HepG2 (cell line): Measurements from ENCODE around the gene CIAO3. TPM values are rescaled to one million over a fixed set of nuclear protein-coding genes. Genes with fewer than 3 reads are reported as not detected.

Source experiments
- ARID2 ChIP-seq: sonication (generic); formaldehyde crosslinking; IDR thresholded peaks from 2 replicates; pipeline ENCODE4 v1.8.1; 2022; ENCODE audit warnings: mild to moderate bottlenecking, missing genetic modification reagents, borderline replicate concordance
- ATM ChIP-seq: fragments of 450-650 bp; IDR thresholded peaks from 2 replicates; pipeline ENCODE4 v1.7.1; 2017; ENCODE audit warnings: mild to moderate bottlenecking, borderline replicate concordance
- CHD2 ChIP-seq: IDR thresholded peaks from 2 replicates; pipeline ENCODE4 v1.6.1; 2011; ENCODE audit warnings: low read depth, low read length, improper control_type of control experiment
- HHEX ChIP-seq: IDR thresholded peaks from 2 replicates; pipeline ENCODE4 v1.6.1; 2016; ENCODE audit warnings: control low read depth
- KLF9 ChIP-seq: IDR thresholded peaks from 2 replicates; pipeline ENCODE4 v1.6.1; 2016; ENCODE audit warnings: low read depth
- MAFF ChIP-seq: IDR thresholded peaks from 2 replicates; pipeline ENCODE4 v1.6.1; 2011; ENCODE audit warnings: low read depth, low read length, improper control_type of control experiment
- MXD4 ChIP-seq: IDR thresholded peaks from 2 replicates; pipeline ENCODE4 v1.6.1; 2016; ENCODE audit warnings: mild to moderate bottlenecking, missing biosample characterization, missing genetic modification reagents
- MXI1 ChIP-seq: IDR thresholded peaks from 3 replicates; pipeline ENCODE4 v1.6.1; 2012; ENCODE audit warnings: low read depth, low read length, inconsistent platforms, borderline replicate concordance
- NFYC ChIP-seq: IDR thresholded peaks from 2 replicates; pipeline ENCODE4 v1.6.1; 2016; ENCODE audit warnings: missing genetic modification reagents, missing compliant biosample characterization
- RORA ChIP-seq: sonication (generic); formaldehyde crosslinking; IDR thresholded peaks from 2 replicates; pipeline ENCODE4 v1.5.0; 2020; ENCODE audit warnings: mild to moderate bottlenecking, missing genetic modification reagents, moderate library complexity
- SNAI1 ChIP-seq: sonication (generic); formaldehyde crosslinking; IDR thresholded peaks from 2 replicates; pipeline ENCODE4 v1.5.0; 2020; ENCODE audit warnings: mild to moderate bottlenecking, missing genetic modification reagents, borderline replicate concordance
- SP2 ChIP-seq: sonication (generic); formaldehyde crosslinking; IDR thresholded peaks from 2 replicates; pipeline ENCODE4 v1.5.1; 2020; ENCODE audit warnings: mild to moderate bottlenecking, missing genetic modification reagents
- ZBTB8A ChIP-seq: sonication (generic); formaldehyde crosslinking; IDR thresholded peaks from 2 replicates; pipeline ENCODE4 v1.4.0; 2020; ENCODE audit warnings: mild to moderate bottlenecking, low read depth, missing genetic modification reagents, borderline replicate concordance
- ZNF17 ChIP-seq: sonication (generic); formaldehyde crosslinking; IDR thresholded peaks from 2 replicates; pipeline ENCODE4 v1.5.0; 2020; ENCODE audit warnings: mild to moderate bottlenecking, missing genetic modification reagents
- ZNF749 ChIP-seq: sonication (generic); formaldehyde crosslinking; IDR thresholded peaks from 2 replicates; pipeline ENCODE4 v1.8.0; 2022; ENCODE audit warnings: mild to moderate bottlenecking, missing genetic modification reagents, moderate library complexity, borderline replicate concordance
- ZNF776 ChIP-seq: sonication (generic); formaldehyde crosslinking; IDR thresholded peaks from 2 replicates; pipeline ENCODE4 v1.4.0; 2020; ENCODE audit warnings: mild to moderate bottlenecking, missing genetic modification reagents
- ZSCAN20 ChIP-seq: sonication (generic); formaldehyde crosslinking; IDR thresholded peaks from 2 replicates; pipeline ENCODE4 v1.4.0; 2020; ENCODE audit warnings: missing genetic modification reagents, mild to moderate bottlenecking, borderline replicate concordance
- polyA plus RNA-seq, 8 experiments: library from polyadenylated mRNA; depleted of rRNA in 3 of 8; stranded (reverse) in 7 of 8; unstranded in 1 of 8; fragments of >200 nt; fragmentation: Illumina TruSeq in 4 of 8; extraction: Trizol in 4 of 8; gene quantifications; 2 replicates each; pipeline versions ENCODE4 v1.2.1 to v1.2.3, GENCODE V29; 2011 to 2016; ENCODE audit warnings: low read depth in 4 of 8, missing spikeins in 1 of 8, mixed read lengths in 1 of 8; ENCODE audit not compliant: insufficient read depth in 1 of 8
- total RNA-seq, 5 experiments: library from RNA; depleted of rRNA; stranded (reverse); fragments of >200 nt; fragmentation: Illumina TruSeq; extraction: Trizol; gene quantifications; 2 replicates each; pipeline ENCODE4 v1.2.3, GENCODE V29; 2016; ENCODE audit warnings: low read depth in 1 of 5
- TF ChIP-seq, protein P1 (sequence below): sonication (generic); formaldehyde crosslinking; IDR thresholded peaks from 2 replicates; pipeline ENCODE4 v1.4.0; 2020; ENCODE audit warnings: missing genetic modification reagents, borderline replicate concordance
- TF ChIP-seq, protein P2 (sequence below): sonication (generic); formaldehyde crosslinking; IDR thresholded peaks from 2 replicates; pipeline ENCODE4 v1.4.0; 2020; ENCODE audit warnings: missing genetic modification reagents

Gene CIAO3
- total and polyA plus RNA-seq, 2 of the 13 experiments (the other 11 are each of a cell fraction or from before 2014, with no cell fraction given), result 21.7 to 25.0 TPM

DNA sequence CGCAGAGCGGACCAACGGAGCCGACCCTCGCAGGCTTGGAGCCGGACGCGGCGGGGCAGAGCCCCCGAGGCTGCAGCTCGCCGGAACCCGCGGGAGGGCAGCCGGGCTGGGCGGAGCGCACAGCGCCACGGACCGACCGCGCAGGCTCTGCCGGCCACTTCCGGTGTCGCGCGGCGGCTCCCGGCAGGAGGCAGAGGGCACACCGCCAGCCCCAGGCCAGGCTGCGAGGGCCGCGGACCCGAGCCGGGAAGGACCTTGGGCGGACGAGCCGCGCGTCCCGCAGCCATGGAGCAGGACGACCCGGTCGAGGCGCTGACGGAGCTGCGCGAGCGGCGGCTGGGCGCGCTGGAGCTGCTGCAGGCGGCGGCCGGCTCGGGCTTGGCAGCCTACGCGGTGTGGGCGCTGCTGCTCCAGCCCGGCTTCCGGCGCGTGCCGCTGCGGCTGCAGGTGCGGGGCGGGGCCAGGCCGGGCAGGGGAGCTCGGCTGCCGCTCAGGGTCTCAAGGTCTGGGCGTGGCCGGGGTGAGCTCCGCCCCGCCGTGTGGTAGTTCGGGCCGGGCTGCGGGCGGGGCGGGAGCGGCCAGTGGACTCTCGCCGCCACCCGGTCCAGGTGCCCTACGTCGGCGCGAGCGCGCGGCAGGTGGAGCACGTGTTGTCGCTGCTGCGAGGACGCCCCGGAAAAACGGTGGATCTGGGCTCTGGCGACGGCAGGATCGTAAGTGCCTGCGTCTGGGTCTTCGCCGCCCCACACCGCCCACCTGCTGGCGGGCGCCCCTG is 19.6 kb downstream of the CIAO3 start, which contains the start of gene ANTKMT (continued):
- no peak for TF ChIP-seq RORA (CRISPR knock-in tag)
- peak; percentile 40; the same call in 1 of the 3 replicates for TF ChIP-seq MXI1
- TF ChIP-seq ZSCAN20 (CRISPR knock-in tag), result no peak
- no peak; the same call in 1 of the 2 replicates for TF ChIP-seq ZBTB8A (CRISPR knock-in tag)
- TF ChIP-seq ATM, result no peak
- TF ChIP-seq ARID2 (CRISPR knock-in tag), result no peak
- TF ChIP-seq ZNF17 (CRISPR knock-in tag), result no peak
- TF ChIP-seq, protein P1, sequence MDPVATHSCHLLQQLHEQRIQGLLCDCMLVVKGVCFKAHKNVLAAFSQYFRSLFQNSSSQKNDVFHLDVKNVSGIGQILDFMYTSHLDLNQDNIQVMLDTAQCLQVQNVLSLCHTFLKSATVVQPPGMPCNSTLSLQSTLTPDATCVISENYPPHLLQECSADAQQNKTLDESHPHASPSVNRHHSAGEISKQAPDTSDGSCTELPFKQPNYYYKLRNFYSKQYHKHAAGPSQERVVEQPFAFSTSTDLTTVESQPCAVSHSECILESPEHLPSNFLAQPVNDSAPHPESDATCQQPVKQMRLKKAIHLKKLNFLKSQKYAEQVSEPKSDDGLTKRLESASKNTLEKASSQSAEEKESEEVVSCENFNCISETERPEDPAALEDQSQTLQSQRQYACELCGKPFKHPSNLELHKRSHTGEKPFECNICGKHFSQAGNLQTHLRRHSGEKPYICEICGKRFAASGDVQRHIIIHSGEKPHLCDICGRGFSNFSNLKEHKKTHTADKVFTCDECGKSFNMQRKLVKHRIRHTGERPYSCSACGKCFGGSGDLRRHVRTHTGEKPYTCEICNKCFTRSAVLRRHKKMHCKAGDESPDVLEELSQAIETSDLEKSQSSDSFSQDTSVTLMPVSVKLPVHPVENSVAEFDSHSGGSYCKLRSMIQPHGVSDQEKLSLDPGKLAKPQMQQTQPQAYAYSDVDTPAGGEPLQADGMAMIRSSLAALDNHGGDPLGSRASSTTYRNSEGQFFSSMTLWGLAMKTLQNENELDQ, result no peak
- TF ChIP-seq SNAI1 (CRISPR knock-in tag), result peak; percentile 60; the same call in 1 of the 2 replicates
- TF ChIP-seq CHD2, result no peak
- no peak for TF ChIP-seq MAFF
- TF ChIP-seq, protein P2, sequence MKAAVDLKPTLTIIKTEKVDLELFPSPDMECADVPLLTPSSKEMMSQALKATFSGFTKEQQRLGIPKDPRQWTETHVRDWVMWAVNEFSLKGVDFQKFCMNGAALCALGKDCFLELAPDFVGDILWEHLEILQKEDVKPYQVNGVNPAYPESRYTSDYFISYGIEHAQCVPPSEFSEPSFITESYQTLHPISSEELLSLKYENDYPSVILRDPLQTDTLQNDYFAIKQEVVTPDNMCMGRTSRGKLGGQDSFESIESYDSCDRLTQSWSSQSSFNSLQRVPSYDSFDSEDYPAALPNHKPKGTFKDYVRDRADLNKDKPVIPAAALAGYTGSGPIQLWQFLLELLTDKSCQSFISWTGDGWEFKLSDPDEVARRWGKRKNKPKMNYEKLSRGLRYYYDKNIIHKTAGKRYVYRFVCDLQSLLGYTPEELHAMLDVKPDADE (CRISPR knock-in tag), result peak; percentile 14; the same call in 1 of the 2 replicates
- TF ChIP-seq ZNF776 (CRISPR knock-in tag), result peak; percentile 78; the same call in 1 of the 2 replicates
- peak; percentile 45 for TF ChIP-seq MXD4 (CRISPR knock-in tag)
- TF ChIP-seq ZNF749, result no peak; the same call in 1 of the 2 replicates
- TF ChIP-seq NFYC (CRISPR knock-in tag), result 0 out of 2 replicates have a peak, but pooled peaks have one; percentile 17
- 0 out of 2 replicates have a peak, but pooled peaks have one; percentile 11 for TF ChIP-seq KLF9 (CRISPR knock-in tag)
- TF ChIP-seq SP2, result peak; percentile 64
- no peak for TF ChIP-seq HHEX (CRISPR knock-in tag)
